Measurements from ENCODE around the gene CACNB2.

- TF ChIP-seq CTCF (IDR thresholded peaks at IDR 0.05; ENCODE audit: low read depth, low read length) (no peak), MAX (IDR thresholded peaks at IDR 0.05; ENCODE audit: low read depth, low read length) (no peak), POLR2A (IDR thresholded peaks at IDR 0.05; ENCODE audit: extremely low read depth, insufficient read length) (no peak)
Measured at GRCh38 chr10:18240185-18240882, 100.1 kb downstream of the CACNB2 start.

Measured in NB4 (cell line).